ENCODE data around the gene MINDY4.
A peak's percentile ranks its signal among the peaks of the same experiment; 100 is the strongest.

Gene MINDY4

DNA sequence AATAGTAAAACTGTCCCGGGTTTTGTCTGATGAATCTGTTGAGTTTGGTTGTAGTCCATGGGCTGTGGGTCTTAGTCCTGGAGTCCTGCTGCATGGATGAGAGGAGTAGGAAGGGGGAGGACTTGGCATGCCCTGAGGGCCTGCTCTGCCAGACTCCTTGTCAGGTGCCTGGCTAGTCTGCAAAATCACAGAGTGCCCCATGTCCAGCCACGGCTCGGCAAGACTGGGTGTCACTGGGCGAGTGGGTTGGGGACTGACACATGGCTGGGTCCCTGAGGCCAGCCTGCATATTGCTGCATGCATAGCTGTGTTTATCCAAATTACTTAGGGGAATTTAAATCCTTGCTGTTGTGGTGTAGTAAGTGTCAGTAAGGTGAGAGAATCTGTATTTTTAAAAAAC, 9.7 kb downstream of the MINDY4 start:
- no peak overlapping the region for H3K4me3 ChIP-seq (ENCODE audit: control insufficient read depth, low read depth, low read length)
- DNase-seq (ENCODE audit: low read depth) = no peak
- TF ChIP-seq, protein P1, sequence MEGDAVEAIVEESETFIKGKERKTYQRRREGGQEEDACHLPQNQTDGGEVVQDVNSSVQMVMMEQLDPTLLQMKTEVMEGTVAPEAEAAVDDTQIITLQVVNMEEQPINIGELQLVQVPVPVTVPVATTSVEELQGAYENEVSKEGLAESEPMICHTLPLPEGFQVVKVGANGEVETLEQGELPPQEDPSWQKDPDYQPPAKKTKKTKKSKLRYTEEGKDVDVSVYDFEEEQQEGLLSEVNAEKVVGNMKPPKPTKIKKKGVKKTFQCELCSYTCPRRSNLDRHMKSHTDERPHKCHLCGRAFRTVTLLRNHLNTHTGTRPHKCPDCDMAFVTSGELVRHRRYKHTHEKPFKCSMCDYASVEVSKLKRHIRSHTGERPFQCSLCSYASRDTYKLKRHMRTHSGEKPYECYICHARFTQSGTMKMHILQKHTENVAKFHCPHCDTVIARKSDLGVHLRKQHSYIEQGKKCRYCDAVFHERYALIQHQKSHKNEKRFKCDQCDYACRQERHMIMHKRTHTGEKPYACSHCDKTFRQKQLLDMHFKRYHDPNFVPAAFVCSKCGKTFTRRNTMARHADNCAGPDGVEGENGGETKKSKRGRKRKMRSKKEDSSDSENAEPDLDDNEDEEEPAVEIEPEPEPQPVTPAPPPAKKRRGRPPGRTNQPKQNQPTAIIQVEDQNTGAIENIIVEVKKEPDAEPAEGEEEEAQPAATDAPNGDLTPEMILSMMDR (IDR thresholded peaks at IDR 0.05; ENCODE audit: control insufficient read depth, insufficient read depth, low read depth, low read length, missing control alignments) = no peak

DNA sequence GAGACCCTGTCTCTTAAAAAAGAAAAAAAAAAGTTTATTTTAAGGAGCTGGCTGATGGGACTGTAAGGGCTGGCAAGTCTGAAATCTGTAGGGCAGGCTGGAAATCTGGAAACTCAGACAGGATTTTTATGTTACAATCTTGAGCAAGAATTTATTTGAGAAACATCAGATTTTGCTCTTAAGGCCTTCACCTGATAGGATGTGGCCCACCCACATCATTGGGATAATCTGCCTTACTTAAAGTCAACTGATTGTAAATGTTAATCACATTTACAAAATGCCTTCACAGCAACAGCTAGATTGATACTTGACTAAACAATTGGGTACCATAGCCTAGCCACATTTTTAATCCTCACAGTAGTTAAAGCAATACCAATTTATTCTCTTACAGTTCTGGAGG, 11.5 kb downstream of the MINDY4 start:
- TF ChIP-seq, protein P1 (IDR thresholded peaks at IDR 0.05; ENCODE audit: control insufficient read depth, insufficient read depth, low read depth, low read length, missing control alignments) = no peak
- no peak overlapping the region for H3K4me3 ChIP-seq (ENCODE audit: control insufficient read depth, low read depth, low read length)
- DNase-seq (ENCODE audit: low read depth) = no peak

GRCh38 chr7:30785786-30786185, 14.6 kb downstream of the MINDY4 start:
- TF ChIP-seq, protein P1 (IDR thresholded peaks at IDR 0.05; ENCODE audit: control insufficient read depth, insufficient read depth, low read depth, low read length, missing control alignments) = no peak
- H3K4me3 ChIP-seq (ENCODE audit: control insufficient read depth, low read depth, low read length) = no peak overlapping the region
- no peak for DNase-seq (ENCODE audit: low read depth)

- TF ChIP-seq, protein P1 (IDR thresholded peaks at IDR 0.05; ENCODE audit: control insufficient read depth, insufficient read depth, low read depth, low read length, missing control alignments) = no peak
- H3K4me3 ChIP-seq (ENCODE audit: control insufficient read depth, low read depth, low read length) = no peak overlapping the region
- no peak for DNase-seq (ENCODE audit: low read depth)
Observed at GRCh38 chr7:30787486-30787885, 16.3 kb downstream of the MINDY4 start.

DNA sequence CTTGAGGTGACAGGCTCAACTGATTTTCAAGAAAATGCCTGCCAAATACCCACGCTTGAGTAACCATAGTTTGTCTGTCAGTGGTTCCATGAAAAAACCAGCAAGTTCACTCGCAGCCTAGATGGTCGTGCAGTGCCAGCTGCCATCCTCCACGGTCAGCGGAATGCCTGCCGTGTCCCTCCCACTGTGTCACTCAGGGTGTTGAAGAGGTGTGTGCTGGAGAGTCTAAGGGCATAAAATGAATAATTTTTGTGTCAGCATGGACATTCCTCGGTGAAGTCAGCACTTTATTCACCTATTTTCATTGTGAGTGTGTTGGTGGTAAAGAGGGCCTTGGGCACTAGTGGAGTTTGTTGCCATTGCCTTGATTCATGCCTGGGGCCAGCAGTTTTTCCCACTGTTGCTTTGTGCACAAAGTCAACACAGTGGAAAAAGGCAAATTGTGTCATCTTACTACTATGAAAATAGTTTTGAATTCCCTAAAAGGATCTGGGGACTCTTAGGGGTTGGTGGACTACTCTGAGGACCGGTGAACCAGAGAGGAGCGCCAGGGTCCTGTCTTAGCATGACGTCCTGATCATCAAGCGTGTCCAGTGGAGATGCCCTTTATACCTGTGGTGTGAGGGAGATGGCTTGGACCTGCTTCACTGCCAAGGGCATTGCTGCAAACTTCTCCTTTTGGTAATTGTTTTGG, 17.6 kb downstream of the MINDY4 start:
- TF ChIP-seq, protein P1 (IDR thresholded peaks at IDR 0.05; ENCODE audit: control insufficient read depth, insufficient read depth, low read depth, low read length, missing control alignments) = no peak
- DNase-seq (ENCODE audit: low read depth) = no peak
- H3K4me3 ChIP-seq (ENCODE audit: control insufficient read depth, low read depth, low read length) = no peak overlapping the region

DNA sequence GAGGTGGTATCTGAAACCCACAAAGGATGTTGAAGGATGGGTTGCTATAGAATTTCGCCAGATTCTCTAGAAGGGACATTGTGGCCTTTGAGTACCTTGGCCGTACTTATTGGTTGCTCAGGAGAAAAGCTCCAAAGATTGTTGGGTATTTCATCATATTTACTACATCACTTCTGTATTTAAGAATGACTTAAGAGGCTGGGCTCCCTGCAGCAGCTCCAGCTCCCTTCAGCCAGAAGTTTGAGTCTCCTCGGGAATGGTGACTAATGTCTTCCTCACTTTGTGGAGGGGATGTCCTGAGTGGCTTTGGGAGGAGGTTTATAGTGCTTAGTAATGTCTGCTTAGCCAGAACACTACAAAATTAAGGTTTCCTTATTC, 18.1 kb downstream of the MINDY4 start:
- TF ChIP-seq, protein P1 (IDR thresholded peaks at IDR 0.05; ENCODE audit: control insufficient read depth, insufficient read depth, low read depth, low read length, missing control alignments) = no peak
- peak; percentile 67 for DNase-seq (ENCODE audit: low read depth)
- H3K4me3 ChIP-seq (ENCODE audit: control insufficient read depth, low read depth, low read length) = no peak overlapping the region
